Brain microvascular endothelial cell (primary cell): ENCODE measurements around the gene YIF1A.
A peak's percentile ranks its signal among the peaks of the same experiment; 100 is the strongest.

Source experiments
- DNase-seq: peaks from one replicate; pipeline ENCODE4 v3.0.0-alpha.2; 2020
- H3K27ac ChIP-seq: fragments of 250-450 bp; sonication (Bioruptor Pico); 2 replicates; pipeline ENCODE4 v1.5.1; 2020; ENCODE audit warnings: mild to moderate bottlenecking, moderate library complexity
- H3K27me3 ChIP-seq: fragments of 250-450 bp; sonication (Bioruptor Pico); replicated peaks from 2 replicates; pipeline ENCODE4 v1.5.1; 2020; ENCODE audit warnings: mild to moderate bottlenecking
- H3K36me3 ChIP-seq: fragments of 250-450 bp; sonication (Bioruptor Pico); replicated peaks from 2 replicates; pipeline ENCODE4 v1.5.1; 2020; ENCODE audit warnings: mild to moderate bottlenecking
- H3K4me3 ChIP-seq: 2 replicates; pipeline ENCODE4 v1.5.1; 2011; ENCODE audit warnings: low read depth, mild to moderate bottlenecking, control low read depth, low read length, moderate library complexity
- CTCF ChIP-seq: IDR thresholded peaks from 2 replicates; pipeline ENCODE4 v1.5.1; 2011; ENCODE audit warnings: low read depth, mild to moderate bottlenecking, moderate library complexity, low read length, control low read depth, inconsistent platforms; ENCODE audit errors: missing control alignments
- in situ Hi-C: cut with HindIII; loops from 2 replicates; pipeline ENCODE4 v1.10.0; 2017; ENCODE audit warnings: low sequenced_read_pairs, low pct_ligation_motif_present

YIF1A gene

GRCh38 chr11:66326261-66327111, 37.5 kb upstream of the YIF1A start:
- DNase-seq: no peak
- Histone ChIP-seq H3K4me3 (no peak overlapping the region), H3K36me3 (no peaks in the 10 kb centered on the region), H3K27me3 (no peaks in the 10 kb centered on the region), H3K27ac (peak overlapping the region; percentile 78)
- TF ChIP-seq CTCF: no peak
- in situ Hi-C loops: no loop called here

- DNase-seq: no peak
- H3K27ac ChIP-seq: no peak overlapping the region
- in situ Hi-C loops: no loop called here
These were observed 36.3 kb upstream of the YIF1A start for GRCh38 chr11:66325263-66325671.

GRCh38 chr11:66324664-66325063, 35.7 kb upstream of the YIF1A start:
- peak overlapping the region; percentile 14 for H3K27ac ChIP-seq
- TF ChIP-seq CTCF: no peak
- H3K27me3 ChIP-seq: no peaks in the 10 kb centered on the region
- no peak for DNase-seq
- H3K4me3 ChIP-seq: no peak overlapping the region
- H3K36me3 ChIP-seq: no peaks in the 10 kb centered on the region
- in situ Hi-C loops: no loop called here

More at GRCh38 chr11:66325263-66325671, 36.3 kb upstream of the YIF1A start:
- H3K36me3 ChIP-seq: no peaks in the 10 kb centered on the region
- H3K4me3 ChIP-seq: no peak overlapping the region
- no peak for TF ChIP-seq CTCF
- no peaks in the 10 kb centered on the region for H3K27me3 ChIP-seq

- no peaks in the 10 kb centered on the region for H3K27me3 ChIP-seq
- TF ChIP-seq CTCF: no peak
- H3K27ac ChIP-seq: no peak overlapping the region
- DNase-seq: no peak
- in situ Hi-C loops: no loop called here
- H3K36me3 ChIP-seq: no peaks in the 10 kb centered on the region
- no peak overlapping the region for H3K4me3 ChIP-seq
These were observed 34.7 kb upstream of the YIF1A start for GRCh38 chr11:66323684-66324083.

- Histone ChIP-seq H3K27me3 (no peaks in the 10 kb centered on the region), H3K4me3 (no peak overlapping the region), H3K36me3 (no peaks in the 10 kb centered on the region), H3K27ac (no peak overlapping the region)
- TF ChIP-seq CTCF: no peak
- DNase-seq: no peak
- in situ Hi-C loops: no loop called here
These were observed 33.9 kb upstream of the YIF1A start for GRCh38 chr11:66322732-66323427.
